Karpas-422 (cell line): ENCODE data around the gene ZNF775. TPM values are rescaled to one million over a fixed set of nuclear protein-coding genes. Genes with fewer than 3 reads are reported as not detected.

Experiments used
- DNase-seq: peaks from one replicate; pipeline ENCODE4 v3.0.0-alpha.2; 2015
- H2AFZ ChIP-seq: fragments of 200-600 bp; sonication (generic); 2 replicates; pipeline ENCODE4 v1.6.1; 2014; ENCODE audit warnings: antibody characterized with exemption, low read length, mixed read lengths
- H3K27ac ChIP-seq: fragments of 200-600 bp; sonication (generic); 2 replicates; pipeline ENCODE4 v1.5.1; 2014; ENCODE audit warnings: mild to moderate bottlenecking, low read length, moderate library complexity
- H3K27me3 ChIP-seq: fragments of 200-600 bp; sonication (generic); 2 replicates; pipeline ENCODE4 v1.6.1; 2014; ENCODE audit warnings: low read length, mixed read lengths
- H3K36me3 ChIP-seq: fragments of 200-600 bp; sonication (generic); 2 replicates; pipeline ENCODE4 v1.6.1; 2014; ENCODE audit warnings: low read length, mixed read lengths; ENCODE audit not compliant: insufficient read depth
- H3K4me1 ChIP-seq: fragments of 200-600 bp; sonication (generic); 2 replicates; pipeline ENCODE4 v1.6.1; 2014; ENCODE audit warnings: mild to moderate bottlenecking, low read length, mixed read lengths
- H3K4me2 ChIP-seq: fragments of 200-600 bp; sonication (generic); 2 replicates; pipeline ENCODE4 v1.6.1; 2014; ENCODE audit warnings: low read length, low read depth, mild to moderate bottlenecking; ENCODE audit not compliant: poor library complexity, severe bottlenecking
- H3K4me3 ChIP-seq: fragments of 200-600 bp; sonication (generic); 2 replicates; pipeline ENCODE4 v1.5.1; 2014; ENCODE audit warnings: mild to moderate bottlenecking, antibody characterized with exemption, low read length, mixed read lengths
- H3K79me2 ChIP-seq: fragments of 200-600 bp; sonication (generic); 2 replicates; pipeline ENCODE4 v1.6.1; 2014; ENCODE audit warnings: mild to moderate bottlenecking, low read length, mixed read lengths
- H3K9ac ChIP-seq: fragments of 200-600 bp; sonication (generic); 2 replicates; pipeline ENCODE4 v1.6.0; 2014; ENCODE audit warnings: low read length
- H3K9me2 ChIP-seq: fragments of 200-600 bp; sonication (generic), shearing (Covaris generic); replicated peaks from 2 replicates; pipeline ENCODE4 v1.6.0; 2014; ENCODE audit warnings: mild to moderate bottlenecking, low read length, moderate library complexity; ENCODE audit not compliant: insufficient read depth
- H3K9me3 ChIP-seq: fragments of 300-700, 200-600 bp; sonication (generic); 2 replicates; pipeline ENCODE4 v1.6.1; 2014; ENCODE audit warnings: low read length, mixed read lengths
- H4K20me1 ChIP-seq: fragments of 200-600 bp; sonication (generic); 2 replicates; pipeline ENCODE4 v1.6.1; 2014; ENCODE audit warnings: mild to moderate bottlenecking, antibody characterized with exemption, low read length, low read depth; ENCODE audit not compliant: insufficient read depth
- total RNA-seq: library from RNA; depleted of rRNA; stranded (reverse); fragments of >200 nt; shearing (Covaris generic); gene quantifications from 2 replicates; pipeline ENCODE4 v1.2.3, GENCODE V29; 2014; ENCODE audit warnings: low replicate concordance

ZNF775 gene
- total RNA-seq, 1 experiment from 2014 or later: 1.5 TPM

DNA sequence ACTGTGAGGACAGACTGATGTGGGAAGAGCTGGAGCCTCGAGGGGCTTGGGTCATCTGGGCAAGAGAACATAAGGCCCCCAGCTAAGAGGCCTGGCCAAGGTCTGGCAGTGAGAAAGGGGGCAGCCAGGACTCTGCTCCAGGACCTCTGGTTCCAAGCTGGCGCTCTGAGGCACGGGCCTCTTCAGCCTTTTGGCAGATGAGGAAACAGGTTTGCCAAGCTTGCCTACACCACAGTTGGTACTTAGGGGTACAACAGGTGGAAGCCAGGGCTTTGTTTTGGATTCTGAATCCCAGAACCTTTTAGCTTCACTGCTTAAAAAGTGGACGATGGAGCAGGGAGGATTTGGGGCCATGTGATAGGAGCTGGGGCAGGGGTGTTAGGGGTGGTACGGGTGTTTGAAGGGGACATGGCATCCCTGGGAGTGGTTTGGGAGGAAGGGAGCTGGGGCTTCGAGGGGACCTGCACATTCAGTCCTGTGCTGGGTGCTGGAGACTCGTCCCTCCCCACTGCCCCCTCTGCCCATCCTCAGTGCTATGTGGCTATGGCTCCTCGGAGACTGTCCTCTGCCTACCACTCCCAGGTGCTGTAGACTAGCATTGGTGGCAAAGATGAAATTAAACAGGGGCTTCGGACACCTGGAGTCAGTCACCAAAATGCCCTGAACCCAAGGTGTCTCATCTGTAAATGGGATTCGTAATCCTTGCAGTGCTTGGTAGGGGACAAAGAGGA is 30.3 kb downstream of the ZNF775 start:
- no peak overlapping the region for H3K27ac ChIP-seq
- no peaks in the 10 kb centered on the region for H3K36me3 ChIP-seq
- H3K9ac ChIP-seq: no peak overlapping the region
- DNase-seq: no peak
- no peaks in the 10 kb centered on the region for H4K20me1 ChIP-seq
- H3K4me3 ChIP-seq: no peak overlapping the region
- H3K9me2 ChIP-seq: no peaks in the 10 kb centered on the region
- H3K79me2 ChIP-seq: no peaks in the 10 kb centered on the region
- no peak overlapping the region for H2AFZ ChIP-seq
- H3K4me1 ChIP-seq: peaks cover 22% of the 10 kb centered on the region
- no peak overlapping the region for H3K4me2 ChIP-seq
- H3K9me3 ChIP-seq: no peaks in the 10 kb centered on the region
- H3K27me3 ChIP-seq: no peaks in the 10 kb centered on the region

DNA sequence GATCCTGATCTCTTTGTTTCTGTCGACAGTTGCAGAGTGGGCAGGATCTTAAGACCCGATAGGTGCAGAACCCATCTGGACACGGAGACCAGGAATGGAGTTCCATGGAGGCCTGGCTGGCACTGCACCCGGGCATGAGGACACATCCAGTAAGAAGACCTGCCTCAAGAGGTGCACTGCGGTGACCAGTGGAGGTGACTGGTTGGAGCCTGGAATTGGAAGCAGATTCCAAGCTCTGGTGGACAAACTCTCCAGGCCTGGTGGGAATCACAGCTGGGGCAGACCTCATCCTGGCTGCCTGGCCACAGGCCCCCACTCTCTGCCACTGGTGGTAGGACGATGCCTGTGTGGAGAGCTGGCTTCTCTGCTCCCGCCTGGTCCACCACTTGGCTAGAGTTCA is 31.0 kb downstream of the ZNF775 start:
- no peak overlapping the region for H3K27ac ChIP-seq
- no peak overlapping the region for H3K4me3 ChIP-seq
- H3K4me1 ChIP-seq: peaks cover 17% of the 10 kb centered on the region

DNA sequence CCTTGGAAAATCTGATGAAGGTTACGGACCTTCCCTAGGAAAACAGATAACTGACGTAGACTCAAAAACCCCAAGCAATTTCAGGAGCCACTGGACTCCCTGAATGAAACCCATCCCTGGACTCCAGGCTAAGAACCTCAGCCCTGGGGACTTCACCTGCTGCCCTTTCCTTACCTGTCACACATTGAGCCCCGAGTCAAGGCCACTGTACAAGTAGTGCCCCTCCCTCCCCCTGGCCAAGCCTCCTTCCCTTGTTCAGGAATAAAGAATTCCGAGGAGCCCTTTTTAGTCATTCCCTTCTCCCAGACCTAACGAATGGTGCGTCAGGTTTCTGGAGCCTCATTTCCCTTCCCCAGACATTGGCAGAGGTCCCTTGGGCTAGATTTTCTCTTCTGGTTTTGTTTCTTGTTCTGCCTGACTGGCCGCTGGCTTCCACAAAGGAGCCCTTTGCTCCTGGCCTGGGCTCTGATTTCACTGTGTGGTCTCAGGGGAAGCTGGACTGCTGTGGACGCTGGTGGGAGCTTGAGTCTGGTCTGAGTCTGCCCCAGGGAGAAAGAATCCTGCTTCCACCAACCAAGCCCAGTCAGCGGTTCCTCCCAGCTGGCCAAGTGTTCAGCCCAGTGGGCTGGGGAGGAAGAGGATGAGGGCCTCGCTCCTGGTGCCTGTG is 31.7 kb downstream of the ZNF775 start:
- no peak overlapping the region for H3K9ac ChIP-seq
- no peaks in the 10 kb centered on the region for H3K27me3 ChIP-seq
- no peak for DNase-seq
- no peak overlapping the region for H3K27ac ChIP-seq
- no peaks in the 10 kb centered on the region for H3K9me3 ChIP-seq
- peaks cover 14% of the 10 kb centered on the region for H3K4me1 ChIP-seq
- no peaks in the 10 kb centered on the region for H3K79me2 ChIP-seq
- H4K20me1 ChIP-seq: no peaks in the 10 kb centered on the region
- no peaks in the 10 kb centered on the region for H3K9me2 ChIP-seq
- H3K36me3 ChIP-seq: no peaks in the 10 kb centered on the region
- H3K4me2 ChIP-seq: no peak overlapping the region
- H2AFZ ChIP-seq: no peak overlapping the region
- no peak overlapping the region for H3K4me3 ChIP-seq

More for the DNA sequence above, 31.0 kb downstream of the ZNF775 start:
- no peaks in the 10 kb centered on the region for H3K36me3 ChIP-seq
- H3K9ac ChIP-seq: no peak overlapping the region
- no peak overlapping the region for H3K4me2 ChIP-seq
- H4K20me1 ChIP-seq: no peaks in the 10 kb centered on the region
- no peaks in the 10 kb centered on the region for H3K27me3 ChIP-seq
- no peaks in the 10 kb centered on the region for H3K9me2 ChIP-seq
- H3K9me3 ChIP-seq: no peaks in the 10 kb centered on the region
- H3K79me2 ChIP-seq: no peaks in the 10 kb centered on the region
- no peak for DNase-seq
- H2AFZ ChIP-seq: no peak overlapping the region

DNA sequence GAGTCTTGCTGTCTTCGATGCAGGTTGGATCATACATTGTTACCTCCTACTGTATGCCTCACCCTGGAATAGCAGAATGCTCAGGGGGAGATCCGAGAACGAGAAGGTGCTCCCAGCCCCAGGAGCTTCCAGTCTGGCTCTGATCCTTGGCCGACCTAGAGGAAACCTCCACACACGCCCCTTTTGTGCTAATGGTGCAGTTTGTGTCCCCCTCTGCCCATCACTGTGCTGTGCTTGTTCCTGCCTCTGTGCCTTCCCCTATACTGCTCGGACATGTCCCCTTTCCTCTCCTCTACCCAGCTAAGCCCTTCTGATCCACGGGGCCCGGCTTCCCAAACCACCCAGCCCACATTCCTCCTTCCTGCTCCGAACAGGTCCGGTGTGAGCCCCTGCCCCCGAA is 32.5 kb downstream of the ZNF775 start:
- no peak overlapping the region for H3K4me2 ChIP-seq
- no peak overlapping the region for H3K27ac ChIP-seq
- no peak overlapping the region for H2AFZ ChIP-seq
- peaks cover 6% of the 10 kb centered on the region for H3K4me1 ChIP-seq
- H3K79me2 ChIP-seq: no peaks in the 10 kb centered on the region
- no peaks in the 10 kb centered on the region for H3K27me3 ChIP-seq
- no peak for DNase-seq
- no peak overlapping the region for H3K9ac ChIP-seq
- H3K36me3 ChIP-seq: no peaks in the 10 kb centered on the region
- no peaks in the 10 kb centered on the region for H4K20me1 ChIP-seq
- no peaks in the 10 kb centered on the region for H3K9me2 ChIP-seq
- no peak overlapping the region for H3K4me3 ChIP-seq
- H3K9me3 ChIP-seq: no peaks in the 10 kb centered on the region

DNA sequence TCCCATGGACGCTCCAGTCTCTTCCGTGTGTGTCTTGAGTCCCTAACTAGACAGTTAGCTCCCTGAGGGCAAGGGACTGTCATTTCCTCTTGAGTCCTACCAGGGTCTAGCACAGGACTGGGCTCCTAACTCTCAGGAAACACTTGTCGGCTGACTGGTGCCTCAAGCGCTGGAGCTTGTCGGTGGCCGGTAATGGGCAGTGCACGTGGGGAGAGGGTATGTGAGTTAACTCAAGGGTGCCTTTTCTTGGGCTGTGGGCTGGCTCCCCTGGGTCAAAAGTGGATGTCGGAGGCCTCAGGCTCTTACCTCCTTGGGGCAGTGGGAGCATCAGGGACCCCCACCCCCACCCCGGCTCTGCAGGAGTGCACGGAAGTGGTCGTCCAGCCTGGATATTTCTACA is 32.9 kb downstream of the ZNF775 start:
- Histone ChIP-seq H3K4me2 (no peak overlapping the region), H4K20me1 (no peaks in the 10 kb centered on the region), H3K36me3 (no peaks in the 10 kb centered on the region), H3K9ac (no peak overlapping the region), H3K9me3 (no peaks in the 10 kb centered on the region), H3K4me3 (no peak overlapping the region), H3K79me2 (no peaks in the 10 kb centered on the region), H3K4me1 (peaks cover 2% of the 10 kb centered on the region), H3K9me2 (no peaks in the 10 kb centered on the region), H3K27me3 (no peaks in the 10 kb centered on the region), H2AFZ (no peak overlapping the region), H3K27ac (no peak overlapping the region)
- DNase-seq: no peak

DNA sequence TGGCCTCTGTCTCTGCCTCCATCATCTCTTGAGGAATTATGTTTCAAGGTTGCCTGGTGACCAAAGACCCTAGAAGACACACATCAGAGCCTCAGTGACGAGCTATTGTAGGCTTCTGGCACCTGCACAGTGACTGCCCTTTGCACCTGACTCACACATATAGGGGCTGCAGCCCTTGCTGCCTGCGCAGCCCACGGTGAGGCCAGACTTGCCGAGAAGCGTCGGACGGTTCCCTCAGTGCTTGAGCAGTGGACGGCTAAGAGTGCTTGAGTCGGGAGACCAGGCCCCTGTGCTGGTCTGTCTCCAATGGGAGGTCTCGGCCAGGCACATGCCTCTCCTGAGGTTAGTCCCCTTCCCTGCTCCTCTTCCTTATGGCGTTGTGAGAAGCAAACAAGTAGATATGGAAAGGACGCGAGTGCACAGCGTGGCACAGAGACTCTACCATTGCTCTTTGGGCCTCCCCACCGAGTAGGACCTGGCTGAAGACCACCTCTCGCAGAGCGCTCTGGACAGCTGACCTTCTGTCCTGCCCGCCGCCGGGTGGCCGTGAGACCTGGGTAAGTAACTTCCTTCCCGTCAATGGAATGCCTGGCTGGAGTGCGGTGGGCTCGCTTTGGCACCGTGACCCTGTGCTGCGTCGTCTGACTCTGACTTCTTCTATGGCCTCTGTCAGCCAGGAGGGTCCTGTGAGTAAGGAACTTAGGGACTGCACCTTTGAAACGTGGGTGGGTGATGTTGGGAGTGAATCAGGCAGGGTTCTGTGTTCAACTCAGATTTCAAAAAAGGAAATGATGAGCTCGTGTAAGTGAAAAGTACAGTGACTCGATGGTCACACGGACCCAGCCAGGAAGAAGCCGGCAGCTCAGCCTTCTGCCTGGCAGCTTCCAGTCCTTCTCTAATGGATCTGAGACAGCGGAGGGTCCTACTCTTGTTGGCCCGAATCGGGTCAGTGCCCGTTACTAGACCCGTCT is 33.7 kb downstream of the ZNF775 start:
- DNase-seq: no peak
- H3K4me1 ChIP-seq: no peaks in the 10 kb centered on the region

DNA sequence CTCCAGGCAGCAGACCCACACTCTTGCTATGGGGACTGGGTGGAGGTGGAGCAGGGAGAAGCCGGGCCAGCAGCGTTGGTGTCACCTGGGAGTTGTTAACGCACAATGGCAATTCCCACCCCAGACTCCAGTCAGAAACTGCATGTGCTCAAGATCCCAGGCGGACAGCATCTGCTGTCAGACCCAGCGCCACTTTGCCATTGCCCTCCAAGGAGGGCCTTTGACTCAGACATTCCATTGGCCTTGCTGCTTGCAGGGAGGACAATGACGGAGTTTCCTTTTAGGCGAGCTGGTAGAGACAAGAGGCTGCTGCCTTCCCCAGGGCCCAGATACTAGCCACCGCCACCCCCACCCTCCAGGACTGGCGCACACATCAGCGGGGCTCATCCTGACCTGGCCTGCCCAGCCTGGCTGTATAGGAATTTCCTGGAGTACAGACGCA is 34.5 kb downstream of the ZNF775 start:
- Histone ChIP-seq H3K36me3 (no peaks in the 10 kb centered on the region), H2AFZ (no peak overlapping the region), H3K4me1 (no peaks in the 10 kb centered on the region), H3K27ac (no peak overlapping the region), H3K4me2 (no peak overlapping the region), H3K27me3 (no peaks in the 10 kb centered on the region), H3K4me3 (no peak overlapping the region), H3K9me2 (no peaks in the 10 kb centered on the region), H3K79me2 (no peaks in the 10 kb centered on the region), H4K20me1 (no peaks in the 10 kb centered on the region), H3K9ac (no peak overlapping the region), H3K9me3 (no peaks in the 10 kb centered on the region)
- DNase-seq: no peak

More for the DNA sequence above, 33.7 kb downstream of the ZNF775 start:
- H4K20me1 ChIP-seq: no peaks in the 10 kb centered on the region
- H3K4me3 ChIP-seq: no peak overlapping the region
- H3K36me3 ChIP-seq: no peaks in the 10 kb centered on the region
- H3K27me3 ChIP-seq: no peaks in the 10 kb centered on the region
- no peaks in the 10 kb centered on the region for H3K79me2 ChIP-seq
- no peak overlapping the region for H3K4me2 ChIP-seq
- H3K27ac ChIP-seq: no peak overlapping the region
- H2AFZ ChIP-seq: no peak overlapping the region
- no peaks in the 10 kb centered on the region for H3K9me2 ChIP-seq
- no peak overlapping the region for H3K9ac ChIP-seq
- no peaks in the 10 kb centered on the region for H3K9me3 ChIP-seq
